GM18505 (cell line): ENCODE results near the gene ITPR2.

Experiments
- ATAC-seq: cut with Tn5 transposase; IDR thresholded peaks from one replicate; pipeline ENCODE4 v1.9.1; 2021; ENCODE audit not compliant: unreplicated experiment
- POLR2A ChIP-seq: IDR thresholded peaks from 4 replicates; pipeline ENCODE4 v1.6.1; 2011; ENCODE audit warnings: borderline replicate concordance; ENCODE audit not compliant: insufficient read depth, insufficient read length; ENCODE audit errors: extremely low read depth

The ITPR2 gene

DNA sequence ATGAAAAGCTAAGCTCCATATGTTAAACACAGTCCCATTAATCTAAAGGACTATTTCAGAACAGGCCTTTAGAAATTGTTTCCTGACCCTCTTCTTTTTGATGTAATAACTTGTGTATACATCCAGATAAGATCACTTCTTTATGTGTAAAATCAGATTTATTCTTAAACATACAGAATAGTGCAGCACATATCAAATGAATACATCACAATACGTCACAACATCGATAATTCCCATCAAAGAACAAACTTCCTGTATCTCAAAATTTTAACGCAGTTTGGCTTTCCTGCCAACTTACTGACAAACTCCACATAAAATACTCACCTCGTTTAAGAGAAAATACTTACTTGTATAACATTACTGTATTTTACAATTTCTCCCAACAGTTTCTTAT is 108.7 kb downstream of the ITPR2 start:
- no peak for ATAC-seq
- no peak for TF ChIP-seq POLR2A

DNA sequence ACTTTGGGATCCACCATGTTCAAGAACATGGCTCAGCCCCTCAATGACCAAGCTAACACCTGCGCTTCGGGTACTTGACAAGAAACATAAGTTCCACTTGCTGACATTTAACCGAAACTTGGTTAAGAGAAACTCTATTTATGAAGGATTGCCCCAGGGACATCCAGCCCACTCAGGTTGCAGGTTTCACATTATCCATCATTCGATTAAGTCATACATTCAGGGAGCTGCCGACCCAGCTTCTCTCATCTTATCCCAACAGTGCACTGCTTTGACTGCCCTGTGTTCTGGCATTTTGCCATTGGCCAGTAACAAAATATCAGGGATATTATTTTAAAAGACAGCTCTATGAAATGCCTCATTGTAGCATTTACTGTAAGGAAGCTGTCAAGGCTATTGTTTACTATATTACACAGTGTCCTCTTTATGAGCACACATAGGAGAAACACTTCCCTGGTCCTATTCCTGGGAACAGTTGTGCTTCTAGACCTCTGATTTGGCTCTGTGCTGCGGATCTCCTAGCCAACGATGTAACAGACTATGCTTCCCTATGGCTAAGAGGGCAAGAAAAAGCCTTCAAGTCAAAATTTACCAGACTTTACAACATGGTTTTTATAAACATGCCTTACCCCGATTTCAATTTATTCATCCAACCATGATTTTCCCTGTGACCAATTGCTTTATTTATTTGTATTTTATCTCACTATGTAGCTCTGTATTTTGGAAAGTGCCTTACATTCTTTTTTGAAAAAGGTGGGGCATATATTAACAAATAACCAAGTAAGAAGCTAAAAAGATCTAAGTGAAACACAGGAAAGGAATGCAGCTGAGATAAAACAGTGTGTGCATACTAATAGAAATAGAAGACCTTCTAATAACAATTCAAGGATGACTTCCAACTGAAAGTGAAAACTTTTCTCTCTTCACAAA is 109.3 kb downstream of the ITPR2 start:
- TF ChIP-seq POLR2A = no peak
- no peak for ATAC-seq

- no peak for ATAC-seq
- TF ChIP-seq POLR2A = no peak
Observed at GRCh38 chr12:26721800-26722199, 111.2 kb downstream of the ITPR2 start.

- no peak for TF ChIP-seq POLR2A
- ATAC-seq = no peak
Observed at GRCh38 chr12:26719852-26720251, 113.1 kb downstream of the ITPR2 start.

- no peak for TF ChIP-seq POLR2A
- ATAC-seq = no peak
Observed at GRCh38 chr12:26717757-26718156, 115.2 kb downstream of the ITPR2 start.

- no peak for ATAC-seq
- TF ChIP-seq POLR2A = no peak
Observed at GRCh38 chr12:26715232-26715631, 117.8 kb downstream of the ITPR2 start.

DNA sequence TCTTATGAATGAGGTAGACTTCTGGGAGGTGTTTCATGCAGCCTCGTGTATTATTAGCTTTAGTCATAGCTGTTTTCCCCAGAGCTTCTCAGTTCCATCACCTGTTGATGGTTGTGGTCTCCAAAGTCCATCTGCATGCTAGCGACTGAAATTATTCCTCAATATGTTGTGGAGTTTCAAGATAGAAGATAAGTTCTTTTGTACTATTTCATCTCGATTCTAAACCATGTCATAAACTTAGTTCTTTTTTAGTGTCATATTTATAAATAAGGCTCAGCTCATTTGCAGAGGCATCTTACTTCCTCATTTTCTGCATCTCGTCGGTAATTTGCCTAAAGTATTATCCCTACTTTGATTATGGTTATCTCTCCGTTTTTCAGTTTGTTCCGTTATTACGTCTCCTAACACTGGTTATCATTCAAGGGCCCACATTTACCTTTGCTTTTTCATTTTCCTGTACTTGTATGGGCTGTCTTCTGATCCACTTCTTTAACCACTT is 119.1 kb downstream of the ITPR2 start:
- peak; percentile 68 for ATAC-seq
- no peak for TF ChIP-seq POLR2A

DNA sequence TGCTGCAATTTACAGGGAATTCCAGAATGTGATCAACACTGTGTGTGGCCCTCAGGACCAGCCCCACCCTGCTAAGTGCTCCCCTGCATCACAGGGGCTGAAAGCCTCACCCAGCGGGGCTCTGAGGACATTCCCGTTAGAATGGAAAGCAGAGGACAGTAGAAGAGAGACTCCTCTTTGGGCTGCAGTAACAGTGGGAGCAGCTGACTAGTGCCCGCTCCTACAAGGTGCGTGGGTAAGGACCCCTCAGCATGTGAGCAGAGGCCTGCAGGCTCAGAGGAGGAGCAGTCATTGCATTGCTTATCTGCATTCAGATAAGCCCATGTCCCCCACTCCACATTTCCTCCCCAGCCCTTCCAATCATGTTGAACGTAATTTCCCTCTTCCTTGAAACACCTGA is 120.1 kb downstream of the ITPR2 start:
- no peak for TF ChIP-seq POLR2A
- no peak for ATAC-seq

- peak; percentile 41 for ATAC-seq
- no peak for TF ChIP-seq POLR2A
Observed at GRCh38 chr12:26711569-26711968, 121.4 kb downstream of the ITPR2 start.

- no peak for ATAC-seq
- TF ChIP-seq POLR2A = no peak
Observed at GRCh38 chr12:26711072-26711471, 121.9 kb downstream of the ITPR2 start.

- TF ChIP-seq POLR2A = no peak
- no peak for ATAC-seq
Observed at GRCh38 chr12:26705851-26706250, 127.1 kb downstream of the ITPR2 start.

DNA sequence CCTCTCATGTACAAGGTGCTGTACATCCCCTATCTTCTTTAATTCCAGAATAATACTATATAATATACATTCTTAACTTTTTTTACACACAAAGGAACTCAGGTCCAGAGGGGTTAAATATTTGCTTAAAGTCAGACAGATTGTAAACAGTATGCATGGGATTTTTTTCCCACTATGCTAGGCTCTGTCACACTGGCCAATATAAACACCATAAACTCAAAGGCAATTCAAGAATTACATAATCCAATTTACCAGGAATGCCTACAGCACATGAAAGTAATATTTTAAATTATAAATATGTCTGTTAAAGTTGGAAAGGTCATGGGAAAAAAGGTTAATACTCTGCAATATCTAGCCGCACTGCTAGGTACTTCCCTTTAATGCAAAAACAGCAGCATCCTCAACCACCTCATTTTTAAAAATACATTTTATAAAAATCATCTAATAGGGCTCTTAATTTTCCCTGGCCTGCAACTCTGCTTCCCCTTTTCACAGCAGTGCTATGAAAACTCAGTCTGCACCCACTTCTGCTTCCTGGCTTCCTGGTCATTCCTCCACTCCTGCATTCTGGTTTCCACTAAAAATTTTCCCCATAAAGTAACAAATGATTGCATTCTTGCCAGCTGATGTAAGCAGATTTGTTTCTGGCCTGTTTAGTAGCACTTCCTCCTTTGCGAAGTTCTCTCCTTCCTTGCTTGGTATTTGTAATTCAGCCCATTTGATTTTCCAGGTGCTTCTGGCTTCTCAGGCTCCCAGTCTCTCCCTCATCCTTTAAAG is 128.1 kb downstream of the ITPR2 start:
- ATAC-seq = no peak
- no peak for TF ChIP-seq POLR2A

- ATAC-seq = no peak
- TF ChIP-seq POLR2A = no peak
Observed at GRCh38 chr12:26704214-26704613, 128.8 kb downstream of the ITPR2 start.
